Bronchial epithelial cell (primary cell): ENCODE results near the gene ERICH6. TPM values are rescaled to one million over a fixed set of nuclear protein-coding genes. Genes with fewer than 3 reads are reported as not detected.

ENCODE experiments used
- DNase-seq: peaks from one replicate; pipeline ENCODE4 v3.0.0-alpha.2; 2010; ENCODE audit warnings: low read depth
- FAIRE-seq: peaks from 2 replicates; lab custom pipeline; 2011; peaks lifted over from hg19 to GRCh38; lab: Jason Lieb, UNC
- H3K27me3 ChIP-seq: 2 replicates; pipeline ENCODE4 v1.5.1; 2011; ENCODE audit warnings: low read length; ENCODE audit not compliant: control insufficient read depth, insufficient read depth
- H3K36me3 ChIP-seq: 2 replicates; pipeline ENCODE4 v1.5.1; 2011; ENCODE audit warnings: low read length; ENCODE audit not compliant: control insufficient read depth, insufficient read depth
- H3K4me3 ChIP-seq: 2 replicates; pipeline ENCODE4 v1.5.1; 2011; ENCODE audit warnings: mild to moderate bottlenecking, low read depth, low read length, control low read depth
- CTCF ChIP-seq: IDR thresholded peaks from 2 replicates; pipeline ENCODE4 v1.5.1; 2011; ENCODE audit warnings: mild to moderate bottlenecking, moderate library complexity, low read length, control low read depth, inconsistent platforms; ENCODE audit not compliant: insufficient read depth, severe bottlenecking
- total RNA-seq: library from RNA; depleted of rRNA; stranded (reverse); fragments of >200 nt; gene quantifications from 2 replicates; pipeline ENCODE4 v1.2.1, GENCODE V29; 2014

The ERICH6 gene
- total RNA-seq, 1 donor from 2014 or later = not detected

DNA sequence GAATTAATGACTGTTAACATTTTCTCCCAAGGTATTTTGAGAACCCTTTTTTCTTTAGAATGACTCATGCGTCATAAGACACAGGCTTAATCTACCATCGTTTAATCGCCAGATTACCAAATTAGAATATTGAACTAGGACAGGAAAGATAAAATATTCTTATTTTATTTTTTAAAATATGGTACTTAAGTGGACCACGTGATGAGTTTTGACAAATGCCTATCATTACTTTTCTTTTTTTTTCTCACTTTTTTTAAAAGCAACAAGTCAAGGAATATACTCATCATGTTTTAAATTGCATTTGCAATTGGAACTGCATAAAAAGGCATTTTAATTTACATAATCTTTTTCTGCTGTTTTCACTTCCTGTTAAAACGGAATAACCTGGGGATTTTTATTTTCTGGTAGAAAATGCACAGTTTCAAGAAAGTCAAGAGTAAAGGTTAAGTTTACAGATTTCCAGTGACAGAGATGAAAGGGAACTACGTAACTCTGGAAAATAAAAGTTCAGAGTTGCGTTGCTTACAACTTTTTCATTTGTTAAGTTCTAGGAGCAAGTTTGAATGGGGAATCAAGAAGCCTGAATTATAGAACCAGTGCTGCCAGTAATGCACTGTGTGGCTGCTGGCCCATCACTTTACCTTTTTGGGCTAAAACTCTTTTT lies 35.6 kb upstream of the ERICH6 start:
- H3K36me3 ChIP-seq = peaks cover 6% of the 10 kb centered on the region
- DNase-seq (no peak), FAIRE-seq (no peak)
- no peaks in the 10 kb centered on the region for H3K27me3 ChIP-seq
- H3K4me3 ChIP-seq = no peak overlapping the region
- no peak for TF ChIP-seq CTCF

GRCh38 chr3:150738688-150739087 lies 35.0 kb upstream of the ERICH6 start:
- Histone ChIP-seq H3K4me3 (no peak overlapping the region), H3K27me3 (no peaks in the 10 kb centered on the region), H3K36me3 (peaks cover 6% of the 10 kb centered on the region)
- FAIRE-seq (no peak), DNase-seq (peak; percentile 56)
- TF ChIP-seq CTCF = no peak

- Histone ChIP-seq H3K27me3 (no peaks in the 10 kb centered on the region), H3K36me3 (peaks cover 6% of the 10 kb centered on the region), H3K4me3 (no peak overlapping the region)
- DNase-seq (peak; percentile 87), FAIRE-seq (no peak)
- TF ChIP-seq CTCF = no peak
These were observed 34.4 kb upstream of the ERICH6 start for GRCh38 chr3:150737874-150738679.

- Histone ChIP-seq H3K36me3 (peaks cover 3% of the 10 kb centered on the region), H3K27me3 (no peaks in the 10 kb centered on the region), H3K4me3 (no peak overlapping the region)
- DNase-seq (no peak), FAIRE-seq (no peak)
- TF ChIP-seq CTCF = no peak
These were observed 33.4 kb upstream of the ERICH6 start for GRCh38 chr3:150736903-150737832.

DNA sequence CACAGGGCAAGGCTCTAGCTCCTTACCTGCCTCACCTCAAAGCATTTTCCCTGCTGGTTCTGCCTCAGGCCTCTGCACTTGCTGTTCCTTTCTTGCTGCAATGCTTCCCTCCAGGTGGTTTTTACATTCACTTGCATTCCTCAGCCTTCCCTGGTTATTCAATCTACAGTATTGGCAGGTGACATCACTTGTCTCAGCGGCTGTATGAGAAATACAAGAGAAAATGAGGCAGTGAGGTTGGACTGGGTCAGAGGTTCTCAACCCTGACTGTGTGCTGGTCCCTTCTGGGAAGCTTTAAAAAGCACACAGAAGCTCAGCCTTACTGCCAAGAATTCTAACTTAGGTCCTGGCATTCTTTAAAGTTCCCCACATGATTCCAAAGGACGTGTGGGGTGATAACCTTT lies 32.6 kb upstream of the ERICH6 start:
- FAIRE-seq (no peak), DNase-seq (peak; percentile 65)
- Histone ChIP-seq H3K27me3 (no peaks in the 10 kb centered on the region), H3K4me3 (no peak overlapping the region), H3K36me3 (no peaks in the 10 kb centered on the region)
- no peak for TF ChIP-seq CTCF
